Body of pancreas (tissue), 4 donors: ENCODE results near the gene KCND3. TPM values are rescaled to one million over a fixed set of nuclear protein-coding genes. Genes with fewer than 3 reads are reported as not detected.

ENCODE experiments used
- ATAC-seq: fragments of 150-250 bp; one replicate; pipeline ENCODE4 v1.9.1; 2016
- DNase-seq, 4 donors: peaks; one replicate each; pipeline ENCODE4 v3.0.0-alpha.2; 2019
- H3K27ac ChIP-seq, 4 donors: fragments of 200-600 bp; sonication (generic); 1 replicate in 3 of 4; 2 replicates in 1 of 4; pipeline versions ENCODE4 v1.5.1 to v1.6.1; 2016 to 2019; ENCODE audit warnings: mild to moderate bottlenecking in 1 of 4, mixed read lengths in 1 of 4, moderate library complexity in 1 of 4
- H3K27me3 ChIP-seq, 2 donors: fragments of 200-600 bp; sonication (generic); one replicate each; pipeline ENCODE4 v1.6.0; 2016; ENCODE audit warnings: mild to moderate bottlenecking in 1 of 2
- H3K36me3 ChIP-seq, 2 donors: fragments of 200-600 bp; sonication (generic); replicated peaks in 1 of 2; 2 replicates each; pipeline ENCODE4 v1.5.1; 2016; ENCODE audit warnings: low read depth in 2 of 2; ENCODE audit not compliant: insufficient read depth in 1 of 2
- H3K4me1 ChIP-seq: fragments of 200-600 bp; sonication (generic); one replicate; pipeline ENCODE4 v1.6.0; 2016
- H3K4me3 ChIP-seq, 2 donors: fragments of 200-600 bp; sonication (generic); 1 replicate in 1 of 2; 2 replicates in 1 of 2; pipeline ENCODE4 v1.5.1; 2016 to 2019
- H3K9me3 ChIP-seq, 3 donors: fragments of 200-600 bp; sonication (generic); 1 replicate in 2 of 3; 2 replicates in 1 of 3; pipeline ENCODE4 v1.5.1; 2016
- CTCF ChIP-seq, 7 experiments: fragments of 450-650 bp in 4 of 7; fragments of 200-600 bp in 3 of 7; sonication (generic) in 3 of 7; IDR thresholded peaks; one replicate each; pipeline ENCODE4 v1.5.1; 2016 to 2019; ENCODE audit warnings: antibody characterized with exemption in 7 of 7
- POLR2A ChIP-seq, 3 donors: fragments of 450-650 bp; IDR thresholded peaks; one replicate each; pipeline ENCODE4 v1.6.1; 2016; ENCODE audit warnings: antibody characterized with exemption in 3 of 3, mild to moderate bottlenecking in 2 of 3
- WGBS, 2 donors: methylation state at CpG; one replicate each; pipeline ENCODE4 v1.1.5; 2017; 5-methylcytosine and 5-hydroxymethylcytosine counted together
- intact Hi-C: fragments of 100-400 bp; cut with DNase I; formaldehyde crosslinking; loops from one replicate; pipeline ENCODE4 v1.15.1; 2023
- total RNA-seq, 2 donors: library from RNA; depleted of rRNA; stranded (reverse); fragments of >200 nt; gene quantifications; one replicate each; pipeline ENCODE4 v1.1.0, GENCODE V29; 2016

KCND3 gene
- total RNA-seq, 2 donors from 2014 or later, result 7.6 to 15.0 TPM

GRCh38 chr1:111751906-111752575 lies 237.4 kb downstream of the KCND3 start:
- Histone ChIP-seq H3K4me1 (peaks cover 13% of the 10 kb centered on the region), H3K9me3 (no peaks in the 10 kb centered on the region), H3K27ac (no peak overlapping the region), H3K27me3 (no peaks in the 10 kb centered on the region), H3K36me3 (no peaks in the 10 kb centered on the region), H3K4me3 (no peak overlapping the region)
- DNase-seq (no peak), ATAC-seq (no peak)
- 33 to 35% methylated on average over 2 of the region's 2 CpGs for WGBS, 2 donors
- intact Hi-C loops, result no loop called here
- TF ChIP-seq CTCF (IDR thresholded peaks at IDR 0.05), result no peak
- no peak for TF ChIP-seq POLR2A (IDR thresholded peaks at IDR 0.05)

GRCh38 chr1:111750856-111751255 lies 238.6 kb downstream of the KCND3 start:
- H3K27me3 ChIP-seq, result no peaks in the 10 kb centered on the region
- TF ChIP-seq CTCF (IDR thresholded peaks at IDR 0.05), result no peak
- no peak for TF ChIP-seq POLR2A (IDR thresholded peaks at IDR 0.05)
- 56 to 71% methylated on average over 2 of the region's 2 CpGs for WGBS, 2 donors
- H3K27ac ChIP-seq, result no peak overlapping the region
- peaks cover 5% of the 10 kb centered on the region for H3K4me1 ChIP-seq
- no peak for ATAC-seq
- DNase-seq, result no peak
- H3K9me3 ChIP-seq, result no peaks in the 10 kb centered on the region
- no peak overlapping the region for H3K4me3 ChIP-seq
- H3K36me3 ChIP-seq, result no peaks in the 10 kb centered on the region
- intact Hi-C loops, result no loop called here

GRCh38 chr1:111749628-111750027 lies 239.8 kb downstream of the KCND3 start:
- WGBS, 2 donors, result 53 to 72% methylated on average over 3 of the region's 3 CpGs
- no peak for ATAC-seq
- TF ChIP-seq CTCF (IDR thresholded peaks at IDR 0.05), result no peak
- no peak for TF ChIP-seq POLR2A (IDR thresholded peaks at IDR 0.05)
- H3K4me1 ChIP-seq, result peaks cover 2% of the 10 kb centered on the region
- H3K4me3 ChIP-seq, result no peak overlapping the region
- no peaks in the 10 kb centered on the region for H3K27me3 ChIP-seq
- H3K9me3 ChIP-seq, result no peaks in the 10 kb centered on the region
- DNase-seq, result no peak
- no peak overlapping the region for H3K27ac ChIP-seq
- intact Hi-C loops, result no loop called here
- no peaks in the 10 kb centered on the region for H3K36me3 ChIP-seq

GRCh38 chr1:111747947-111748346 lies 241.5 kb downstream of the KCND3 start:
- 79 to 86% methylated on average over 4 of the region's 4 CpGs for WGBS, 2 donors
- Histone ChIP-seq H3K27me3 (no peaks in the 10 kb centered on the region), H3K4me3 (no peak overlapping the region), H3K27ac (no peak overlapping the region), H3K9me3 (no peaks in the 10 kb centered on the region), H3K4me1 (no peaks in the 10 kb centered on the region), H3K36me3 (no peaks in the 10 kb centered on the region)
- intact Hi-C loops, result no loop called here
- no peak for TF ChIP-seq CTCF (IDR thresholded peaks at IDR 0.05)
- no peak for TF ChIP-seq POLR2A (IDR thresholded peaks at IDR 0.05)
- ATAC-seq, result no peak
- DNase-seq, result no peak

- Histone ChIP-seq H3K9me3 (no peaks in the 10 kb centered on the region), H3K4me1 (no peaks in the 10 kb centered on the region), H3K36me3 (no peaks in the 10 kb centered on the region), H3K27me3 (no peaks in the 10 kb centered on the region), H3K4me3 (no peak overlapping the region), H3K27ac (no peak overlapping the region)
- WGBS, 2 donors, result 28 to 32% methylated on average over 3 of the region's 3 CpGs
- DNase-seq (peak; percentile 46 to 73 (median 58)), ATAC-seq (peak; percentile 48)
- TF ChIP-seq CTCF (IDR thresholded peaks at IDR 0.05), result peak in 6 of 7 experiments; percentile 18 to 56 (median 39)
- no peak for TF ChIP-seq POLR2A (IDR thresholded peaks at IDR 0.05)
- intact Hi-C loops, result no loop called here
Measured at GRCh38 chr1:111747282-111747734, 242.2 kb downstream of the KCND3 start.
